Suprapubic skin (tissue), 4 donors: ENCODE results near the gene SRGAP1. TPM values are rescaled to one million over a fixed set of nuclear protein-coding genes. Genes with fewer than 3 reads are reported as not detected.
"Not testable (repeated sequence)": the region's sequence is repeated elsewhere in the genome, so short reads cannot be mapped to it uniquely, and the experiment has no call there.

Source experiments
- DNase-seq, 2 donors: peaks; one replicate each; pipeline ENCODE4 v3.0.0-alpha.2; 2019; ENCODE audit warnings: low spot score in 2 of 2
- H3K27ac ChIP-seq: fragments of 200-600 bp; sonication (generic); one replicate; pipeline ENCODE4 v1.5.1; 2019
- H3K27me3 ChIP-seq: fragments of 200-600 bp; sonication (generic); one replicate; pipeline ENCODE4 v1.5.1; 2019
- H3K36me3 ChIP-seq: fragments of 200-600 bp; sonication (generic); one replicate; pipeline ENCODE4 v1.5.1; 2019
- H3K4me1 ChIP-seq: fragments of 200-600 bp; sonication (generic); one replicate; pipeline ENCODE4 v1.5.1; 2019
- H3K4me3 ChIP-seq: fragments of 200-600 bp; sonication (generic); one replicate; pipeline ENCODE4 v1.5.1; 2019; ENCODE audit warnings: mild to moderate bottlenecking
- H3K9me3 ChIP-seq: fragments of 200-600 bp; sonication (generic); one replicate; pipeline ENCODE4 v1.5.1; 2019
- CTCF ChIP-seq, 2 donors: fragments of 200-600 bp in 1 of 2; fragments of 450-650 bp in 1 of 2; sonication (generic) in 1 of 2; IDR thresholded peaks; one replicate each; pipeline ENCODE4 v1.5.1; 2016 to 2019; ENCODE audit warnings: antibody characterized with exemption in 2 of 2, mild to moderate bottlenecking in 1 of 2, moderate library complexity in 1 of 2
- EP300 ChIP-seq: sonication (generic); formaldehyde crosslinking; IDR thresholded peaks from one replicate; pipeline ENCODE4 v1.6.1; 2017; ENCODE audit warnings: antibody characterized with exemption
- POLR2A ChIP-seq, 2 donors: fragments of 450-650 bp; IDR thresholded peaks; one replicate each; pipeline ENCODE4 v1.6.1; 2017; ENCODE audit warnings: antibody characterized with exemption in 2 of 2, mild to moderate bottlenecking in 2 of 2, moderate library complexity in 2 of 2
- POLR2AphosphoS5 ChIP-seq, 3 donors: sonication (generic); formaldehyde crosslinking; IDR thresholded peaks; one replicate each; pipeline ENCODE4 v1.6.1; 2017; ENCODE audit warnings: antibody characterized with exemption in 3 of 3
- WGBS: methylation state at CpG from one replicate; pipeline ENCODE4 v1.1.5; 2018; 5-methylcytosine and 5-hydroxymethylcytosine counted together
- total RNA-seq, 4 donors: library from RNA; depleted of rRNA; stranded (reverse); fragments of >200 nt; gene quantifications; one replicate each; pipeline ENCODE4 v1.1.0, GENCODE V29; 2016

The SRGAP1 gene
- total RNA-seq, 4 donors from 2014 or later, result 8.4 to 10.9 (median 9.8) TPM

- DNase-seq, result no peak
- WGBS, result 58% methylated on average over 3 of the region's 3 CpGs
- Histone ChIP-seq H3K27ac (no peak overlapping the region), H3K4me1 (no peaks in the 10 kb centered on the region), H3K9me3 (no peaks in the 10 kb centered on the region), H3K27me3 (no peaks in the 10 kb centered on the region), H3K4me3 (no peak overlapping the region), H3K36me3 (no peaks in the 10 kb centered on the region)
- TF ChIP-seq CTCF (IDR thresholded peaks at IDR 0.05), result no peak
- TF ChIP-seq POLR2A (IDR thresholded peaks at IDR 0.05), result no peak
- TF ChIP-seq EP300, result no peak
- TF ChIP-seq POLR2AphosphoS5 (IDR thresholded peaks at IDR 0.05), result no peak
These were observed 164.1 kb downstream of the SRGAP1 start for GRCh38 chr12:64008596-64008995.

GRCh38 chr12:64009321-64010068 lies 165.0 kb downstream of the SRGAP1 start:
- Histone ChIP-seq H3K27me3 (no peaks in the 10 kb centered on the region), H3K9me3 (no peaks in the 10 kb centered on the region), H3K4me1 (no peaks in the 10 kb centered on the region), H3K27ac (no peak overlapping the region), H3K36me3 (no peaks in the 10 kb centered on the region), H3K4me3 (no peak overlapping the region)
- TF ChIP-seq POLR2AphosphoS5 (IDR thresholded peaks at IDR 0.05), result no peak
- no peak for TF ChIP-seq CTCF (IDR thresholded peaks at IDR 0.05)
- no peak for TF ChIP-seq POLR2A (IDR thresholded peaks at IDR 0.05)
- no peak for TF ChIP-seq EP300
- DNase-seq, result no peak
- WGBS, result 90% methylated on average over 4 of the region's 4 CpGs

- 92% methylated on average over 4 of the region's 4 CpGs for WGBS
- H3K27ac ChIP-seq, result no peak overlapping the region
These were observed 165.7 kb downstream of the SRGAP1 start for GRCh38 chr12:64010069-64010686.

GRCh38 chr12:64016521-64016920 lies 172.0 kb downstream of the SRGAP1 start:
- no peak for DNase-seq
- no peaks in the 10 kb centered on the region for H3K27me3 ChIP-seq
- TF ChIP-seq POLR2AphosphoS5 (IDR thresholded peaks at IDR 0.05) (no peak), EP300 (no peak), POLR2A (IDR thresholded peaks at IDR 0.05) (no peak), CTCF (IDR thresholded peaks at IDR 0.05) (no peak)
- no peak overlapping the region for H3K4me3 ChIP-seq
- no peaks in the 10 kb centered on the region for H3K4me1 ChIP-seq
- H3K36me3 ChIP-seq, result no peaks in the 10 kb centered on the region
- WGBS, result 87% methylated on average over 5 of the region's 5 CpGs
- H3K27ac ChIP-seq, result no peak overlapping the region
- H3K9me3 ChIP-seq, result no peaks in the 10 kb centered on the region

More at GRCh38 chr12:64010069-64010686, 165.7 kb downstream of the SRGAP1 start:
- H3K4me1 ChIP-seq, result no peaks in the 10 kb centered on the region
- no peak for TF ChIP-seq EP300
- no peak for TF ChIP-seq POLR2A (IDR thresholded peaks at IDR 0.05)
- TF ChIP-seq CTCF (IDR thresholded peaks at IDR 0.05), result no peak
- no peak for TF ChIP-seq POLR2AphosphoS5 (IDR thresholded peaks at IDR 0.05)
- H3K36me3 ChIP-seq, result no peaks in the 10 kb centered on the region
- H3K27me3 ChIP-seq, result no peaks in the 10 kb centered on the region
- no peak for DNase-seq
- no peaks in the 10 kb centered on the region for H3K9me3 ChIP-seq
- H3K4me3 ChIP-seq, result no peak overlapping the region

- not testable (repeated sequence) for DNase-seq, H3K36me3 ChIP-seq, H3K4me3 ChIP-seq, H3K4me1 ChIP-seq, H3K27ac ChIP-seq, H3K9me3 ChIP-seq, H3K27me3 ChIP-seq
- WGBS, result 72% methylated on average over 8 of the region's 8 CpGs
These were observed 173.6 kb downstream of the SRGAP1 start for GRCh38 chr12:64018116-64018515.
